Left kidney (tissue), 8 donors: ENCODE results near the gene KCNE2. TPM values are rescaled to one million over a fixed set of nuclear protein-coding genes. Genes with fewer than 3 reads are reported as not detected.

Experiments
- DNase-seq: peaks from one replicate; pipeline ENCODE4 v3.0.0-alpha.2; 2013
- long read RNA-seq, 8 donors: transcript quantifications; one replicate each; lab custom pipeline, GENCODE V29; 2026
- polyA plus RNA-seq: library from polyadenylated mRNA; unstranded; fragments of 120-200 nt; gene quantifications from one replicate; pipeline ENCODE4 v1.2.1, GENCODE V29; 2013; ENCODE audit not compliant: insufficient read length

The KCNE2 gene
- polyA plus RNA-seq: 1.8 TPM
- long read RNA-seq, donor 1: 0 reads
- long read RNA-seq, donor 2: 0 reads
- long read RNA-seq, donor 3, partial matches to known transcripts: 0 of 2 reads
- long read RNA-seq, donor 3, other reads (novel, unspliced or antisense): 0 of 2 reads
- long read RNA-seq, donor 4: 0 reads
- long read RNA-seq, donor 5: 0 reads
- long read RNA-seq, donor 6: 0 reads
- long read RNA-seq, donor 7: 0 reads
- long read RNA-seq, donor 8: 0 reads

DNA sequence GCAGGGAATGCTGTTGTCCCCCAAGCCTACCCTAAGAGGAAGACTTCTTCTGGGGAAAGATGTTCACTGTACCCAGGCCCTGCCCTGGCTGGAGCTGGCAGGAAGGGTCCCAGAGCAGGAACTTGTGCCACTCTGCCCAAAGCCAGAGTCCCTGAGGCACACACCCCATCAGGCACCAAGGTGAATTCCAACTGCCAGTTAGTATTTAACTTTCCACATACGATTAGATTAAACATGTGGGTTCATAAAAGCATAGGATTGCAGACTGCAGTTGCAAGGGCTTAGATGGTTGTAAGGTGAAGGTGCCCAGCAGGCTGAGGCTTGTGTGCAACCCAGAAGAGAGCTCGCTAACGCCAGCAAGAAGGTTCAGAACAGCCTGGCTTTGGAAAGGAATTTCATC lies at the start of gene KCNE2:
Gene KCNE2 (plus strand): TSS at position 274 of the 400 bp plus-strand sequence. CDS start 6,473 bp downstream, outside the sequence.
- no peak for DNase-seq

- DNase-seq: no peak
Measured at GRCh38 chr21:34319585-34319984, 44.2 kb upstream of the KCNE2 start.

DNA sequence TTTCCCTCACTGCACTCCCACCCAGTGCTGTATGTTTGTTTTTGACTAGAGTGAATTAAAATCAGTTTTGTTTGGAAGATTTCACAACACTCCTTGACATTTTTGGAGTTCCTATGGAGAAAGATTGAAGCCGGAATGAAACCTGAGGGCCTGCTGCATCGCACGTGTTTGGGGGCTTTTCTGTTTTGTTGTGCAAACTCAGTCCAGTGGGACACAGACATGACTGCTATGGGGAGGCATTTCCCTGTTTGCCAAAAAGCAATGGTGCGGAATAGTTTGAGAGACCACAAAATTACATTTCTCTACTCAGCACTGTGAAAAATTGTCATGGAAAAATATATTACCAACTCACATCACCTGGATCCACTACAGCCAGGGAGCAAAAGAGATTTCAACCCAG lies 43.8 kb upstream of the KCNE2 start:
- no peak for DNase-seq

GRCh38 chr21:34330055-34330454 lies 33.8 kb upstream of the KCNE2 start:
- no peak for DNase-seq

DNA sequence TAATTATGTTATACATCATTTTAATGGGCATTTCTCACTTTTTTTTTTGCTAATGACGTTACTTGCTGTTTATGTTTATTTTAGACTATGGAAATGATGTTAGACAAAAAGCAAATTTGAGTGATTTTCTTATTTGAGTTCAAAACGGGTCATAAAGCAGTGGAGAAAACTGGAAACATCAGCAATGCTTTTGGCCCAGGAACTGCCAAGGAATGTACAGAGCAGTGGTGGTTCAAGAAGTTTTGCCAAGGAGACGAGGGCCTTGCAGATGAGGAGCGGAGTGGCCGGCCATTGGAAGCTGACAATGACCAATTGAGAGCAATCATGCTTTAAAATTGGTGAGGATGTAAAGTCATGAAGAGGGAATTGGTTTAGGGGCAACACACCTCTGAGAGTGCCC lies 32.1 kb upstream of the KCNE2 start:
- DNase-seq: no peak

DNA sequence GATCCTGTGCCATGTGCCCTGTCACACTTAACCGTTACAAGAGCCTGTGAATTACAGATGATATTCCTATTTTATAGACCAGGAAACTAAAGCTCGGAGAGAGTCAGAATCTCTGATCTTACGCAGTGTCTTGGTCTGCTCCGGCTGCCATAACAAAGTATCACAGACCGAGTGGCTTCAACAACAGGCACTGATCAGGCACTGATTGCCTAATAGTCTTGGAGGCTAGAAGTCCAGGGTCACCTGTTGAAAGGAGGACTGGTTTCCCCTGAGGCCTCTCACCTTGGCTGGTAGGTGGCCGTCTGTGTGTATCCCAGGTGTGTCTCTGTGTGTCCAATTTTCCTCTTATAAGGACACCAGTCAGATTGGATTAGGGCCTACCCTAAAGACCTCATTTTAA lies 31.5 kb upstream of the KCNE2 start:
- no peak for DNase-seq

DNA sequence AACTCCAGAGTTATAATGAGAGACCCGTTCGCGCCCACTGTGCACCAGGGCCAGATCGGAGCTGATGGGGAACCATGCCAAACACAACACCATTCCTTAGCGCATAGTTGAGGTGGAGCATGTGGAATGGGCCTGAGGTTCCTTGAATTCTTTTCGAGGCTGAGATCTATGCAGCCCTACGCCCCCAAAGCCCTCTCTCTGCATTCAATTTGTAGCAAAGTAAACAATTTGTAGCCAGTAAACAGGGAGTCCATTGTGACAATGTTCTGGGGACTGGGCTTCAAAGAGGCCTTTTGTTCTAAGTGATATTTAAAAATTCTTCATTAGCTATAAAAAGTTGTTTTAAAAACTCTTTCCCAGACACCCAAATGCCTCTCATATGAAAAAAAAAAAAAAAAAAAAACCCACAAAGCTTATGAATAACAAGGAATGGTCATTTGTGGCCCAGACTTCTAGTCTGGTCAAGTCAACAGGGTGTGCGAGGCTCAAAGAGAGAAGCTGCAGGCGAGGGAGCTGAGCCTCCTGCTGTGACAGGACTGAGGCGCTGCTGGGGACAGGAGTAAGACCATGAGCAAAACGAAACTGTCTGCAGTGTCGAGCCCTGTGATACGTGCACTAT lies 30.6 kb upstream of the KCNE2 start:
- DNase-seq: no peak

- DNase-seq: no peak
Measured at GRCh38 chr21:34335316-34335715, 28.5 kb upstream of the KCNE2 start.

GRCh38 chr21:34336245-34336644 lies 27.6 kb upstream of the KCNE2 start:
- no peak for DNase-seq

- no peak for DNase-seq
Measured at GRCh38 chr21:34336756-34337391, 26.9 kb upstream of the KCNE2 start.

- no peak for DNase-seq
Measured at GRCh38 chr21:34337741-34338140, 26.1 kb upstream of the KCNE2 start.

GRCh38 chr21:34338226-34338625 lies 25.6 kb upstream of the KCNE2 start:
- no peak for DNase-seq

DNA sequence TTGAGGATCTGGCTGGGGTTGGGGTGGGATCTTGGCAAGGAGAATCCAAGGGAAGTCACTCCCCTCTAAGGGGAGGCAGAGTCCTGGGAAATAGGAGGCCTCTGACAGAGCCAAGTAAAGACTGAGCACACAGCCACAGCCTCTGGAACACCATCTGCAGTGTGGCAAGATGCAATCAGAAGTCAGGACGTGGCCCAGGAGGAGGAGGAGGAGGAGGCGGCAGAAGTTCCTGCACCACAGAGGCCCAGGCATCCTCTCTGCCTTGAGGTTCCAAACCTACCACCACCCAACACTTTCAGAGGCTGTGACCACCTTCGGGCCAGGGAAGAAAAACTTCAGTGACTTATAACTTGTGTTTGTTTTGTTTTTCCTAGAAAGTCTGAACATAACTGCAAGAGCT lies 23.7 kb upstream of the KCNE2 start:
- DNase-seq: no peak

DNA sequence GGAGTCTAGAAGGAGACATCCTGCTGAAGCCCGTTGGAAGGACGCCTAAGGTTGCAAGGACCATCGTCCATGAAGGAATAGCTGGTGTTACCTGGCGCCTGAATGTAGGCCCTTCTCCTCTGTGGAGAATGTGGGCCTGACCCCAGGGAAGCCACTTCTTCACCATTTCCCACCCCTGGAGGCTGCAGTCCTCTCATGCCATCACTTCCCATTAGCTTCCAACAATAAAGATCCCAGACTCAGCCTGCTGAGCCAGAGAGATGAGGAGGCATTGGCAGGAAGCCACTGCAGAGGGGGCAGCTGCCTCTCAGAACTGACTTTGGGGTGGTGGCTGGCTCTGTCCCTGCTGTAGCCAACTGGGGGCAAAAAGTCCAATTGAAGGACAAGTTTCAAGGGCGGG lies 21.3 kb upstream of the KCNE2 start:
- no peak for DNase-seq

DNA sequence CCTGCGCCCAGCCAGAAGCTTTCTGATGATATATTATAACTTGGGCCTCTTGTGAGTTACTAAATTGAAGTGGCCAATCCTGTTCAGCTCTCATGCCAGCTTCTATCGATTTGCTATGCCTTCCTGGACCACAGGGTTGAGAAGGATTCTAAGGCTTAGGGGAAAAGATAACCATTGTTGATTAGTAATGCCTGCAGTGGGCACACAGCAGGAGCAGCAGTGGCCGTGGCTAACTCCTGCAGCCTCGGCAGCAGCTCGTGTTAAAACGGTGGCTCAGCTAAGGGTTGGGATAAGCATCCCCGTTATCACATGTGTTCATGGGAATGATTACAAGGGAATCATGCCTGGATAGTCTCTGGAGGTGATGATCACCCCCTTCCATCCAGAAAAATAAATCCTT lies 20.5 kb upstream of the KCNE2 start:
- DNase-seq: no peak

- no peak for DNase-seq
Measured at GRCh38 chr21:34343838-34344381, 19.9 kb upstream of the KCNE2 start.

DNA sequence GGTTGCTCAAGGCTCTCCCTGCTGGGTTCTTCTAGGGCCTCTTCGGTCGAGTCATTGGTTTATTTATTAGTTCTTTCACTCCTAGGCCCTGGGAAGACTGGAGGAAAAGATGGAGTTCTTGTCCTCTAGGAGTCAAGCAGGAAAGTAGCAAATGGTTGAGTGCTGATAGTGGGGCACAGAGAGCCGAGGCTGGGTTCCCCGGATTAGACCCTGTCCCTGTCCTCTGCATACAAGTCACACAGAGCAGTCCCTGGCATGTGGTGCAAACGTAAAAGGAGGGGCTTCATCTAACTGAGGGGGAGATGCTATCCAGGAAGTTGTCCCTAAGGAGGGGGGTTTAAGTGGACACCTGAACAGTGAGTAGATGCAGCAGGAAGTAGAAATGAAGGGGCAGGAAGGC lies 19.2 kb upstream of the KCNE2 start:
- no peak for DNase-seq

GRCh38 chr21:34345091-34345871 lies 18.5 kb upstream of the KCNE2 start:
- no peak for DNase-seq

DNA sequence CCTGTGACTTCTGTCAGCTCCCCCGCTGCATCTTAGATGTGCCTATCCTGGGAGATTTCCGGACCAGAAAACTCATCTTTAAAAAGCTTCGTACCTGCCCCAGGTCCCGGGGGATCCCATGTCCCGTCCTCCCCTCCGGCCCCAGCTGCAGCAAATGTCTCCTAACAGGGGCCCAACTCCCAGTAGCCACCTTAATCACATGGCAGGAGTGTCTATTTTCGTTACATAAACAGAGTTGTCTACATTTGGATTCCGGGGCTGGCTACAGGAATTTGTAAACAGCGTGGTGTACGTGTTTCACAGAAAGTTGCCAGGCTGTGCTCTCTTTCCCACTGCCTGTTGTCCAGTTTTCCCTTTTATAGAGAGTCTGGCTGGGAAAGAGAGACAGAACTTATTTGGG lies 17.9 kb upstream of the KCNE2 start:
- no peak for DNase-seq

- DNase-seq: no peak
Measured at GRCh38 chr21:34348890-34349519, 14.8 kb upstream of the KCNE2 start.

GRCh38 chr21:34351786-34352241 lies 12.0 kb upstream of the KCNE2 start:
- DNase-seq: peak; percentile 65

GRCh38 chr21:34352556-34352955 lies 11.2 kb upstream of the KCNE2 start:
- DNase-seq: no peak
